ENCODE results near the gene NPFFR1.
"Not testable (repeated sequence)": the region's sequence is repeated elsewhere in the genome, so short reads cannot be mapped to it uniquely, and the experiment has no call there.

Gene NPFFR1

DNA sequence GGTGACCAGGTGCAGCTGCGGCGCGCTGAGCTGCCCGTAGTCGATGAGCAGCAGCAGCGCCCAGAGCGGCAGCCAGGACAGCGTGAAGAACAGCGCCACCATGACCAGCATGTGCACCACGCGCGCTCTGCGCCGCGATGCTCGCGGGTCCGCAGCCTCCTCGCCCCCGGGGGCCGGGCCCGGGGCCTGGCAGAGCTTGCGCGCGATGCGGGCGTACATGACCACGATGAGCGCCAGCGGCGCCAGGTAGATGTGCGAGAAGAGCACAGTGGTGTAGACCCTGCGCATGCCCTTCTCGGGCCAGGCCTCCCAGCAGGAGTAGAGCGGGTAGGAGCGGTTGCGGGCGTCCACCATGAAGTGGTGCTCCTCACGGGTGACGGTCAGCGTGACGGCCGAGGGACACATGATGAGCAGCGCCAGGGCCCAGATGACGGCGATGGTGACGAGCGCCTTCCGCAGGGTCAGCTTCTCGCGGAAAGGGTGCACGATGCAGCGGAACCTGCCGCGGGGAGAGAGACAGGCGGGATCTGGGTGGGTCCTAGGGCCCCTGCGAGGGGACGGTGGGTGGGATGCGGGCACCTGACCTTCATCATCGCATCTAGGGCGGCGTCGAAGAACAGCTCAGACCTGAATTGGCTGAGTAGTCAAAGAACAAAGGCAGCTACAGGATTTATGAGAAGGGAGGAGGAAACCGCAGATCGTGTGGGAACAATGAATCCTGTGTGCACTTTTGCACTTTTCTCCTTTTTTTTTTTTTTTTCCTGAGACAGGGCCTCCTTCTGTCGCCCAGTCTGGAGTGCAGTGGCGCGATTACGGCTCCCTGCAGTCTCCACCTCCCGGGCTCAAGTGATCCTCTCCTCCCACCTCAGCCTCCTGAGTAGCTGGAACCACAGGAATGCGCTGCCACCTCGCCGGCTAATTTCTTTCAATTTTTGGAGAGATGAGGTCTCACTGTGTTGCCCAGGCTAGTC lies 28.2 kb downstream of the NPFFR1 start:
- DNase-seq (ENCODE audit: low read depth), result no peak

DNA sequence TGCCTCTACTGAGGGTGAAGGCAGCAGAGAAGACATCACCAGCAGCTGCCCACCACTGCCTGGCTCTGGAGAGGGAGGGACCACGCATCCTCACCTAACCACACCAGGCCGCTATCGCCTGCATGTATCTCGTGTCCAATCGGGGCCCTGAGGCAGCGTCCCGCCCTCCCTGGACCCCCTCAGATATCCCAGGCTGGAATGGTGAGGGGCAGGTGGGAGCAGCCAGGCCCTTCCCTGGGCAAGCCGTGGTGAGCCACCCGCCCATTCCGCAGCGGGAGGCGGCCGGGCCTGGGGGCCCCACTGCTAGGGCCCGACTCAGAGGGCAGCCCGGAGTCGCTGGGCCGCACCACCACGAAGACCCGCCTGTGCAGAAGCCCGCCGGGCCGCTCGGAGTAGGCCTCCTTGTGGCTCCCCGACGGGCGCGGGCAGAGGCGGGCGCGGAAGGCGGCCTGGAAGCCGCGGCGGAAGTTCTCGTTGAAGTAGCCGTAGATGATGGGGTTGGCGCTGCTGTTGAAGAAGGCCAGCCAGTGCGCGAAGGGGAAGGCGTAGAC lies 29.0 kb downstream of the NPFFR1 start:
- DNase-seq (ENCODE audit: low read depth), result no peak

GRCh38 chr10:70253878-70254765 lies 29.7 kb downstream of the NPFFR1 start:
- DNase-seq (ENCODE audit: low read depth), result no peak

GRCh38 chr10:70250961-70251680 lies 32.7 kb downstream of the NPFFR1 start:
- no peak for DNase-seq (ENCODE audit: low read depth)

GRCh38 chr10:70247360-70247759 lies 36.4 kb downstream of the NPFFR1 start:
- DNase-seq (ENCODE audit: low read depth), result no peak

- no peak for DNase-seq (ENCODE audit: low read depth)
These were observed 42.7 kb downstream of the NPFFR1 start for GRCh38 chr10:70241081-70241480.

GRCh38 chr10:70239986-70240385 lies 43.8 kb downstream of the NPFFR1 start:
- not testable (repeated sequence) for DNase-seq (ENCODE audit: low read depth)

DNA sequence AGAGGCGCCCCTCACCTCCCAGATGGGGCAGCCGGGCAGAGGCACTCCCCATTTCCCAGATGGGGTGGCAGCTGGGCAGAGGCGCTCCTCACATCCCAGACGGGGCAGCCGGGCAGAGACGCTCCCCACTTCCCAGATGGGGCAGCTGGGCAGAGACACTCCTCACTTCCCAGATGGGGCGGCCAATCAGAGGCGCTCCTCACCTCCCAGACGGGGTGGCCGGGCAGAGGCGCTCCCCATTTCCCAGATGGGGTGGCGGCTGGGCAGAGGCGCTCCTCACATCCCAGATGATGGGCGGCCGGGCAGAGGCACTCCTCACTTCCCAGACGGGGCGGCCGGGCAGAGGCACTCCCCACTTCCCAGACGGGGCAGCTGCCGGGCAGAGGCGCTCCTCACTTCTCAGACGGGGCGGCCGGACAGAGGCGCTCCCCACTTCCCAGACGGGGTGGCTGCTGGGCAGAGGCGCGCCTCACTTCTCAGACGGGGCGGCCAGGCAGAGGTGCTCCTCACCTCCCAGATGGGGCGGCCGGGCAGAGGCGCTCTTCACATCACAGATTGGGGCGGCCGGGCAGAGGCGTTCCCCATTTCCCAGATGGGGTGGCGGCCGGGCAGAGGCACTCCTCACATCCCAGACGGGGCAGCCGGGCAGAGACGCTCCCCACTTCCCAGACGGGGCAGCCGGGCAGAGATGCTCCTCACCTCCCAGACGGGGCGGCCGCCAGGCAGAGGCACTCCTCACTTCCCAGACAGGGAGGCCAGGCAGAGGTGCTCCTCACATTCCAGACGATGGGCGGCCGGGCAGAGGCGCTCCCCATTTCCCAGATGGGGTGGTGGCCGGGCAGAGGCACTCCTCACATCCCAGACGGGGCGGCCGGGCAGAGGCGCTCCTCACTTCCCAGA lies 44.5 kb downstream of the NPFFR1 start:
- DNase-seq (ENCODE audit: low read depth), result not testable (repeated sequence)

- not testable (repeated sequence) for DNase-seq (ENCODE audit: low read depth)
These were observed 45.8 kb downstream of the NPFFR1 start for GRCh38 chr10:70237958-70238536.

DNA sequence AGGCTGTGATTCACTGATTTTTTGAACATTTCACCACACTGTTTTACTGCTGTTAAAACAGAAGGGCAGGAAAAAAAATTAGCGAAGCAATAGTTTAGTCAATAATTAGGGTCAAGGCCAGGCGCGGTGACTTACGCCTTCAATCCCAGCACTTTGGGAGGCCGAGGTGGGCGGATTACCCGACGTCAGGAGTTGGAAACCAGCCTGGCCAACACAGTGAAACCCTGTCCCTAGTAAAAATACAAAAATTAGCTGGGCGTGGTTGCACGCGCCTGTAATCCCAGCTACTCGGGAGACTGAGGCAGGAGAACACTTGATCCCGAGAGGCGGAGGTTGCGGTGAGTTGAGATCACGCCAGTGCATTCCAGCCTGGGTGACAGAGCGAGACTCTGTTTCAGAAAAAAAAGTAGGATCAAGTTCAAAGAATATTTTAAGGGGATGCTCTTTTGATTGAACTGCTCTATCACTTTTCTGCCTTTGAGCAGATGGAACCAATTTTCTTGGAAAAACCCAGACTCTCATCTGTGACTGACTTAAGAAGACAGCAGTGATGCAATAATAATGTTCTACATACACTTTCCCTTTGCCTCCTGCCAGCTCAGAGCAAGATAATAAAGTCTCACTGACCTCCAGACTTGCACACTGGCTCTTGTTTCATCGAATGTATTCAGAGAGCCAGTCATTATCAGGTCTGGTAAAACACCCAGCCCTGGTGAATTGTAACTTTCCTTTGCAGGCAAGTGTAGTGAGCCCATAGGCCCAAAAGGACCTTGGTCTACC lies 48.9 kb downstream of the NPFFR1 start:
- DNase-seq (ENCODE audit: low read depth), result no peak

DNA sequence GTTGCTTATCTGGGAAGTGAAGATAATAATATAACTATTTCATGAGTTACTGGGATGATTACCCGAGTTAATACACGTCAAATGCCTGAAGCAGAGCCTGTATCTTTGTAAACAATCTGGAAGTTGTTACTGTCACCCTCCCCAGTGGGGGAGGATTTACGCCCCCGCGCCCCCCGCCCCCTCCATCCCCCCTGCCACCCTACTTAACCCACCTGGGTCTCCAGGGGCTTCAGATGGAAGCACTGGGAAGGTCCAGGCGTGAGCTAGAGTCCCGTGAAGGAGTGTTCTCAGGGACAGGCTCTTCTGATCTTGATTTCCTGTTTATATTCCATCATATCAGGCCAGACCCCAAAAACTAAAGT lies 49.9 kb downstream of the NPFFR1 start:
- DNase-seq (ENCODE audit: low read depth), result no peak

DNA sequence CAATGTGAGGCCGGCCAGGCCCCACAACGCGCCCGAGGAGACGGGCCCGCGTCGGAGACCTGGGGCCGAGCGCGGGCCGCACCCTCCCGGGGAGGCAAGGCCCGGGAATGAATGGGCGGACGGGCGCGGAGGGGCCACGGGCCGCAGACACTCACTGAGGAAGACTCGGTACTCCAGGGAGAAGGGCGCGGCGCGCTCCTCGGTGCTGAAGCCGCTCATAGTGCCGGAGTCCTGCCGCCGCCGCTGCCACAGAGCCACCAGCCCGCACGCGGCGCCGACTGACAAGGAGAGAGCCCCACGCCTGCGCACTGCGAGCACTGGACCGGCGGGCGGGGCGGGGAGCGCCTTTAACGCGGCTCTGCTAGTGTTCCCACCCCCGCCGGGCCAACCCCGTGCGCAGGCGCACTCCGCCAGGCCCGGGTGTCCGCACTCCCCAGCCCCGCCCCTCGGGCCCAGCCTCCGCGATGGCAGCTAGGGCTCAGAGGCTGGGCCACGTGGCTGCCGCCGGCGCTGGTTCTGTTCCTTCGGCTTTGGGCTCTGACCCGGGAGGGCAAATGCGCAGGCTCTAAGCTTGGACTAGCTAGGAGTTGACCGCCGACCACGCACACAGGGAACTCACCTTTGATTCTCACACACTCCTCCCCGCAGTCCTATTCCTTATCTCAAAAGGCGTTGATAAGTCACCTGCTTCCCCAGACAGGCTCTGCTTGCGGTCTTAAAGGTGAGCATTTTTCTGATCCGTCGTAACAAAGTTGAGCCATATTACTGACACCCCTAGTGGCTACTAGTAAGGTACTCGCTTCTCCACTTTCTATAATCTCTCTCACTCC lies 50.5 kb downstream of the NPFFR1 start, which contains the start of gene PPA1:
TSS of gene PPA1 (minus strand) at position 321 of the 830 bp plus-strand sequence. CDS start at position 219, 102 bp downstream.
- peak; percentile 99 for DNase-seq (ENCODE audit: low read depth)

- peak; percentile 7 for DNase-seq (ENCODE audit: low read depth)
These were observed 51.0 kb downstream of the NPFFR1 start for GRCh38 chr10:70232859-70233108.

- DNase-seq (ENCODE audit: low read depth), result peak; percentile 47
These were observed 51.5 kb downstream of the NPFFR1 start for GRCh38 chr10:70232155-70232858.

GRCh38 chr10:70228491-70228890 lies 55.3 kb downstream of the NPFFR1 start:
- DNase-seq (ENCODE audit: low read depth), result no peak

DNA sequence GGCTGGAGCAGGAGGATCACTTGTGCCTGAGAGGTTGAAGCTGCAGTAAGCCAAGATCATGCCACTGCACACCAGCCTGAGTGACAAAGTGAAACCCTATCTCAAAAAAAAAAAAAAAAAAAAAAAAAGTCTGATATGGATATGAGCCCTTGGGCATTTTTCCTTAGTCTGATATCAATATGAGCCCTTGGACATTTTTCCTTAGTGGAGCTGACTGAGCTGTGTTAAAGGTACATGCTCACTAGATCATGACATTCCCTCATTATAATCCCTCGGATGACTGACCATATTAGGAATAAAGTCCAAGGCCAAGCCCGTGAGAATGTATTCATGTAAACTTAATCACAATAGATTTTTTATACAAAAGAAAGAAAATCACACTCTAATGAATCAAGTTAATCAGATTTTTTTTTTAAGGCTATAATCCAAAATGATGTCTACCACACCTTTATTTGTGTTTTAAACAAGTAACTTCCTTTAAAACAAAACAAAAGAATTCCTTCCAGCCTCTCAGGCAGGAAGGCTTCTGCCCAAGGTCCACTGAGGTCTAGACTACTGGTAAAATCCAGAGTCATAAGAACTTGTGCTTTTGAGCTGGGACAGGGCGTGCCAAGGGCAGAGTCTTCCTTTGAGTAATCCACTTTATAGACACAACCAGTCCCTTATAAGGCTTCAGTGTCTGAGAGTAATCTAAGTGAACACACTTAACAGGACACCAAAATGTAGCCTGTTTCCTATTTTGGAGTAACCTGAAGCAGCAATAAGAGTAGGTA lies 56.1 kb downstream of the NPFFR1 start:
- no peak for DNase-seq (ENCODE audit: low read depth)

- no peak for DNase-seq (ENCODE audit: low read depth)
These were observed 60.1 kb downstream of the NPFFR1 start for GRCh38 chr10:70223728-70224127.
